HCT116 (cell line): ENCODE measurements around the gene DIS3L. TPM values are rescaled to one million over a fixed set of nuclear protein-coding genes. Genes with fewer than 3 reads are reported as not detected.
A peak's percentile ranks its signal among the peaks of the same experiment; 100 is the strongest.
"Not testable (repeated sequence)": the region's sequence is repeated elsewhere in the genome, so short reads cannot be mapped to it uniquely, and the experiment has no call there.

Source experiments
- ATAC-seq: fragments of 200-7000 bp; cut with Tn5 transposase; 2 replicates; pipeline ENCODE4 v1.9.1; 2020; ENCODE audit warnings: mild to moderate bottlenecking, moderate library complexity
- BruUV-seq: library from RNA; stranded (reverse); fragments of 400-500 nt; replicated peaks from 2 replicates; lab custom pipeline; 2021; lab: Mats Ljungman, UMichigan
- CTCF ChIA-PET: fragments of 300-600 bp; sonication (Branson Sonifier 250); formaldehyde crosslinking; loops from one replicate; lab custom pipeline; 2021; ENCODE audit warnings: antibody characterized with exemption; lab: Charles Lee
- POLR2A ChIA-PET: fragments of 300-600, 350-600 bp; sonication (Branson Sonifier 250); formaldehyde crosslinking; loops from one replicate; lab custom pipeline; 2021; ENCODE audit warnings: antibody characterized with exemption; lab: Charles Lee
- RAD21 ChIA-PET, 2 experiments: fragments of 300-600 bp; sonication (Branson Sonifier 250); formaldehyde crosslinking; loops; one replicate each; lab custom pipeline; 2023; ENCODE audit warnings: low total read pairs in 2 of 2; ENCODE audit not compliant: uncharacterized antibody in 2 of 2, unreplicated experiment in 2 of 2, low non-redundant PET in 1 of 2; lab: Charles Lee
- DNase-seq: peaks from one replicate; pipeline ENCODE4 v3.0.0-alpha.2; 2010; ENCODE audit warnings: low read depth, low spot score
- H2AFZ ChIP-seq: fragments of 200-600 bp; shearing (Covaris generic), sonication (generic); 2 replicates; pipeline ENCODE4 v1.6.1; 2017; ENCODE audit warnings: low read depth, mixed run types, mixed read lengths, antibody characterized with exemption, low read length; ENCODE audit not compliant: poor library complexity, severe bottlenecking
- H3K27ac ChIP-seq: 2 replicates; pipeline ENCODE4 v1.5.1; 2012; ENCODE audit warnings: low read depth, low read length
- H3K27me3 ChIP-seq: fragments of 200-600 bp; sonication (generic); 2 replicates; pipeline ENCODE4 v1.6.1; 2016; ENCODE audit warnings: mixed run types, low read length, mixed read lengths; ENCODE audit not compliant: insufficient read depth
- H3K36me3 ChIP-seq, 2 experiments: fragments of 200-500 bp in 1 of 2; fragments of 200-600 bp in 1 of 2; sonication (Bioruptor generic) in 1 of 2; sonication (generic) in 1 of 2; 2 replicates each; pipeline versions ENCODE4 v1.5.1 to v1.6.1; 2014 to 2016; ENCODE audit warnings: low read length in 2 of 2, inconsistent platforms in 1 of 2, mixed read lengths in 1 of 2, mixed run types in 1 of 2; ENCODE audit not compliant: insufficient read depth in 2 of 2, control insufficient read depth in 1 of 2
- H3K4me1 ChIP-seq, 2 experiments: fragments of 200-600 bp in 1 of 2; sonication (generic) in 1 of 2; 2 replicates each; pipeline versions ENCODE4 v1.5.1 to v1.6.1; 2012 to 2017; ENCODE audit warnings: low read length in 2 of 2, inconsistent platforms in 1 of 2, mild to moderate bottlenecking in 1 of 2, mixed read lengths in 1 of 2, mixed run types in 1 of 2, moderate library complexity in 1 of 2; ENCODE audit not compliant: insufficient read depth in 2 of 2, control insufficient read depth in 1 of 2
- H3K4me2 ChIP-seq: fragments of 200-600 bp; sonication (generic); 2 replicates; pipeline ENCODE4 v1.6.1; 2017; ENCODE audit warnings: mixed run types, low read length, mixed read lengths
- H3K4me3 ChIP-seq, 2 experiments: fragments of 200-600 bp in 1 of 2; sonication (generic) in 1 of 2; replicated peaks in 1 of 2; 2 replicates each; pipeline ENCODE4 v1.5.1; 2011 to 2016; ENCODE audit warnings: low read length in 2 of 2, control low read depth in 1 of 2, low read depth in 1 of 2, mild to moderate bottlenecking in 1 of 2, mixed read lengths in 1 of 2, mixed run types in 1 of 2
- H3K79me2 ChIP-seq: fragments of 200-600 bp; sonication (generic); 2 replicates; pipeline ENCODE4 v1.6.1; 2017; ENCODE audit warnings: mild to moderate bottlenecking, mixed run types, low read length, moderate library complexity, mixed read lengths; ENCODE audit not compliant: insufficient read depth
- H3K9ac ChIP-seq: fragments of 200-600 bp; sonication (generic); 2 replicates; pipeline ENCODE4 v1.6.1; 2016; ENCODE audit warnings: low read length, mixed read lengths
- H3K9me2 ChIP-seq: fragments of 200-600 bp; sonication (generic), shearing (Covaris generic); 2 replicates; pipeline ENCODE4 v1.6.1; 2017; ENCODE audit warnings: mixed run types, mild to moderate bottlenecking, moderate library complexity; ENCODE audit not compliant: insufficient read depth
- H3K9me3 ChIP-seq, 2 experiments: fragments of 200-500 bp in 1 of 2; fragments of 200-600 bp in 1 of 2; sonication (Bioruptor generic) in 1 of 2; sonication (generic) in 1 of 2; 2 replicates each; pipeline ENCODE4 v1.6.1; 2014 to 2017; ENCODE audit warnings: low read length in 2 of 2, mixed read lengths in 2 of 2, inconsistent platforms in 1 of 2, low read depth in 1 of 2, mild to moderate bottlenecking in 1 of 2, mixed run types in 1 of 2, moderate library complexity in 1 of 2; ENCODE audit not compliant: control insufficient read depth in 1 of 2, insufficient read depth in 1 of 2
- H4K20me1 ChIP-seq: fragments of 200-600 bp; sonication (generic), shearing (Covaris generic); 2 replicates; pipeline ENCODE4 v1.6.1; 2017; ENCODE audit warnings: mixed run types, mild to moderate bottlenecking, moderate library complexity; ENCODE audit not compliant: insufficient read depth
- ELF1 ChIP-seq: IDR thresholded peaks from 2 replicates; pipeline ENCODE4 v1.6.1; 2012; ENCODE audit warnings: low read depth, borderline replicate concordance
- EZH2 ChIP-seq: fragments of 200-600 bp; sonication (generic); IDR thresholded peaks from 2 replicates; pipeline ENCODE4 v1.6.1; 2017; ENCODE audit warnings: antibody characterized with exemption, mixed run types
- EZH2phosphoT487 ChIP-seq: fragments of 200-600 bp; IDR thresholded peaks from 2 replicates; pipeline ENCODE4 v1.6.1; 2018; ENCODE audit warnings: antibody characterized with exemption, borderline replicate concordance
- FOSL1 ChIP-seq: IDR thresholded peaks from 2 replicates; pipeline ENCODE4 v1.6.1; 2012; ENCODE audit warnings: low read depth
- JUND ChIP-seq: IDR thresholded peaks from 2 replicates; pipeline ENCODE4 v1.6.1; 2012
- MAX ChIP-seq: IDR thresholded peaks from 2 replicates; pipeline ENCODE4 v1.6.1; 2012
- POLR2A ChIP-seq: IDR thresholded peaks from 2 replicates; pipeline ENCODE4 v1.7.0; 2011; ENCODE audit warnings: borderline replicate concordance; ENCODE audit not compliant: insufficient read depth, insufficient read length; ENCODE audit errors: extremely low read depth
- SIN3A ChIP-seq: IDR thresholded peaks from 2 replicates; pipeline ENCODE4 v1.6.1; 2012; ENCODE audit warnings: low read depth
- ZNF274 ChIP-seq: fragments of 200-500 bp; sonication (Bioruptor generic); IDR thresholded peaks from 2 replicates; pipeline ENCODE4 v1.6.1; 2014; ENCODE audit warnings: mild to moderate bottlenecking, low read depth, low read length, inconsistent platforms
- intact Hi-C: fragments of 100-400 bp; cut with micrococcal nuclease; formaldehyde crosslinking; loops from 2 replicates; pipeline ENCODE4 v1.10.0; 2022
- total RNA-seq: library from RNA; stranded (reverse); gene quantifications from one replicate; pipeline ENCODE4 v1.2.1, GENCODE V29; 2021; ENCODE audit not compliant: unreplicated experiment

DIS3L gene
- total RNA-seq, 1 experiment from 2014 or later, result 32.2 TPM

GRCh38 chr15:66328771-66329170, 35.4 kb downstream of the DIS3L start (continued):
- no peak for TF ChIP-seq ELF1

GRCh38 chr15:66348530-66348929, 55.2 kb downstream of the DIS3L start:
- H3K36me3 ChIP-seq, result peaks cover 23 to 25% of the 10 kb centered on the region in 2 experiments
- H2AFZ ChIP-seq, H3K4me2 ChIP-seq, H3K4me3 ChIP-seq, RAD21 ChIA-PET, H4K20me1 ChIP-seq, H3K27me3 ChIP-seq, intact Hi-C loops, BruUV-seq, ATAC-seq, H3K9me3 ChIP-seq, H3K9ac ChIP-seq, H3K27ac ChIP-seq, POLR2A ChIA-PET, H3K4me1 ChIP-seq, H3K9me2 ChIP-seq, DNase-seq, CTCF ChIA-PET: not testable (repeated sequence)
- H3K79me2 ChIP-seq, result peaks cover 12% of the 10 kb centered on the region

GRCh38 chr15:66356077-66356358, 62.6 kb downstream of the DIS3L start:
- peak overlapping the region; percentile 91 for H3K4me2 ChIP-seq
- ChIA-PET POLR2A (interaction anchor here (0.9 kb wide), 1 partner anchor 31 kb away, joined by 3 read pairs; the partner anchor contains the start of gene MAP2K1), CTCF (no interaction called here), RAD21 (no interaction called here)
- no peaks in the 10 kb centered on the region for H3K27me3 ChIP-seq
- H3K9ac ChIP-seq, result peak overlapping the region; percentile 90
- H3K4me1 ChIP-seq, result peaks cover 17 to 29% of the 10 kb centered on the region in 2 experiments
- no peaks in the 10 kb centered on the region for H4K20me1 ChIP-seq
- ATAC-seq (no peak), DNase-seq (no peak)
- H3K9me2 ChIP-seq, result no peaks in the 10 kb centered on the region
- H3K27ac ChIP-seq, result peak overlapping the region; percentile 77
- TSS peak; percentile 83 for BruUV-seq
- H3K4me3 ChIP-seq, result peak overlapping the region; percentile 83 to 87
- no peak for TF ChIP-seq JUND
- TF ChIP-seq EZH2, result no peak
- no peak for TF ChIP-seq ZNF274
- TF ChIP-seq EZH2phosphoT487, result no peak
- no peak for TF ChIP-seq SIN3A
- TF ChIP-seq MAX, result no peak
- no peak for TF ChIP-seq POLR2A
- TF ChIP-seq FOSL1, result no peak
- intact Hi-C loops, result loop anchor here (5.0 kb wide), 1 partner anchor 141 kb away; the partner anchor contains the start of gene SNAPC5
- peaks cover 4 to 5% of the 10 kb centered on the region in 2 experiments; a peak in 3 of 4 replicates for H3K36me3 ChIP-seq
- peaks cover 40% of the 10 kb centered on the region for H3K79me2 ChIP-seq
- no peak overlapping the region for H2AFZ ChIP-seq
- no peaks in the 10 kb centered on the region for H3K9me3 ChIP-seq
